ENCODE measurements around the gene GAB2.
"Not testable (repeated sequence)": the region's sequence is repeated elsewhere in the genome, so short reads cannot be mapped to it uniquely, and the experiment has no call there.

GAB2 gene

DNA sequence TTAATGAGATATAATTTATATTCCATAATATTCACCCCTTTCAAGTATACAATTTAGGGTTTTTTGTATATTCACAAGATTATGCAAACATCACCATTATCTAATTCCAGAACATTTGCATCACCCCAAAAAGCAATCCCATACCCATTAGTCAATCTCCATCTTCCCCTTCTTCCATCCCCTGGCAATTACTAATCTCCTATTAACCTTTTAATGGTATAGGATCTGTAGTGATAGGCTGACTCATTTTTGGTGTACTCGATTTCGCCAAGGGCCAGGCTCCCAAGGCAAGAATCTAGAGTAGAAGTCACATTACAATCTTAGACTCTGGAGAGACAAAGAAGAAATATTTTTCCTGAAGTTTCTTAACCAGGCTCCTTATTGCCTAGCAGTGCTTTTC, 113.4 kb downstream of the GAB2 start:
- no peak for DNase-seq (ENCODE audit: low read depth)
- in situ Hi-C loops (cut with HindIII; ENCODE audit: low sequenced_read_pairs) = no loop called here
- no peak for TF ChIP-seq CTCF (IDR thresholded peaks at IDR 0.05; ENCODE audit: low read depth, low read length, missing control alignments)
- no peak overlapping the region for H3K4me3 ChIP-seq (ENCODE audit: low read depth, low read length)

GRCh38 chr11:78300108-78300839, 117.3 kb downstream of the GAB2 start:
- DNase-seq (ENCODE audit: low read depth) = no peak
- H3K4me3 ChIP-seq (ENCODE audit: low read depth, low read length) = no peak overlapping the region
- no peak for TF ChIP-seq CTCF (IDR thresholded peaks at IDR 0.05; ENCODE audit: low read depth, low read length, missing control alignments)
- in situ Hi-C loops (cut with HindIII; ENCODE audit: low sequenced_read_pairs) = no loop called here

DNA sequence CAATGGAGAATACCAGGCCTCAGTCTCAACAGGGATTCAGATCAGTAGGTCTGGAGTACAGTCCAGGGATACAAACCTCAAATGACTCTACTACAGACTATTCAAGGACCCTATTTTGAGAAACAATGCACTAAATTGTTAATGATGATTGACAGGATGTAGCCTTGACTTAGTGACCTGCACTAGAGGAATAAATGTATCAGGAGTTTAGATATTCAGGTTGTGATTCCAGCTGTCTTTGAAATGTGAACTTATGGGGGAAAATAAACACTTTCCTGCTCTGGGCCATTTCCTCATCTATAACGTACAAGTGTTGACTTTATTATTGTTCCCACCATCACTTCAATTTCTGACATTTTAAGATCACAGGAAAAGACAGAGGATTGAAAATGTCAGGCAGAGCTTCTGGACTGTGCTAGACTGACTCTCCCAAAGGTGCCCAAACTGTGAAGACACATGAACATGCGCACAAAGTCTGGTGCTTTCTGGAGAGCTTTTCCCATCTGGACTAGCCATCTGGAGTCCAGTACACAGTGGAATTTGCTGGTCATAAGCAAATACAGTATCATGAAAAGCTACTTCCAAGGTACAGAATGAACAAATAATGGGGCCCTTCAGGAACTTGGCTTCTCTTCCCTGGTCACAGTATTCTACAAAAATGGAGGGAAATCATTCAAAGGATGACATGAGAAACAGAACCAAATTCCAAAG, 118.5 kb downstream of the GAB2 start:
- no peak overlapping the region for H3K4me3 ChIP-seq (ENCODE audit: low read depth, low read length)

DNA sequence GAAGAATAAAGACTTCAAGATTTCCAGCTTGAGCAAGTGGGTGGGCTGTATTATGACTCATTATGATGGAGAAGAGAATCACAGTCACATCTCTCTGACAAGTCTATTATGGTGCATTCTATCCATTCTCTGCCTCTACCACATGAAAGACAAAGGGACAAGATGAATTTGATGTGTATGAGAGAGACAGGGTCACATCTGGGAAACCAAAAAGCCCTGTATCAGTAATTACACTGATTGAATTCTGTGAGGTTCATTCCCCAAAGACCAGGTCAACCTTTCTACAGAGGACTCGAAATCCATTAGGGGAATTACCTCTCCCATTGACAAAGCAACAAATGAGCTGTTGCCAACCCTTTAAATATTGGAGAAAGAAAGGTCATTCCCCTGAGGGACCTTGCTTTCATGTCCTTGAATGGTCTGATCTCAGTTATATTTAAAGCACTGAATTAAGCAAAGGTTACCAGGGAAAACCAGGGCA, 119.3 kb downstream of the GAB2 start:
- no peak for TF ChIP-seq CTCF (IDR thresholded peaks at IDR 0.05; ENCODE audit: low read depth, low read length, missing control alignments)
- no peak overlapping the region for H3K4me3 ChIP-seq (ENCODE audit: low read depth, low read length)
- in situ Hi-C loops (cut with HindIII; ENCODE audit: low sequenced_read_pairs) = no loop called here
- no peak for DNase-seq (ENCODE audit: low read depth)

More for the DNA sequence above, 118.5 kb downstream of the GAB2 start:
- no peak for DNase-seq (ENCODE audit: low read depth)
- no peak for TF ChIP-seq CTCF (IDR thresholded peaks at IDR 0.05; ENCODE audit: low read depth, low read length, missing control alignments)
- in situ Hi-C loops (cut with HindIII; ENCODE audit: low sequenced_read_pairs) = no loop called here

- TF ChIP-seq CTCF (IDR thresholded peaks at IDR 0.05; ENCODE audit: low read depth, low read length, missing control alignments) = no peak
- H3K4me3 ChIP-seq (ENCODE audit: low read depth, low read length) = no peak overlapping the region
- no peak for DNase-seq (ENCODE audit: low read depth)
- in situ Hi-C loops (cut with HindIII; ENCODE audit: low sequenced_read_pairs) = no loop called here
Measured at GRCh38 chr11:78295991-78296930, 121.4 kb downstream of the GAB2 start.

DNA sequence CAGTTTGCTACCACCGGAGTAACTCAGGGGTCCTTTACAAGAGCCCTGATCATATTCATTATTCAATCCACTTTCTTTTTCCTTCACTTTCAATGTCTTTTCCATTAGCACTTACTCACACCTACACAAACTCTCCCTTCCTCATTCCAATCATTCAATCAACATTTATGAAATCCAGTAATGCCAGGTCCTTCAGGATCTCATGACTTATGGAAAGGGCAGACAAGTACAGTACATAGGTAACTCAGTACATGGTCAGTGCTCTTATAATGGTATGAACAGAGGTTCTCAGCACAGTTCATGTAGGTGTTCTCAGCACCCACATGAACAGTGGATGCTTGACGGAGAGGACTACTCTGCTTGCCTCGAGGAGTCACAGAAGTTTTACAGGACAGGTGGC, 122.3 kb downstream of the GAB2 start:
- in situ Hi-C loops (cut with HindIII; ENCODE audit: low sequenced_read_pairs) = no loop called here
- DNase-seq (ENCODE audit: low read depth) = no peak
- H3K4me3 ChIP-seq (ENCODE audit: low read depth, low read length) = no peak overlapping the region
- no peak for TF ChIP-seq CTCF (IDR thresholded peaks at IDR 0.05; ENCODE audit: low read depth, low read length, missing control alignments)

- in situ Hi-C loops (cut with HindIII; ENCODE audit: low sequenced_read_pairs); DNase-seq (ENCODE audit: low read depth); H3K4me3 ChIP-seq (ENCODE audit: low read depth, low read length): not testable (repeated sequence)
Measured at GRCh38 chr11:78294100-78294499, 123.5 kb downstream of the GAB2 start.

Measured in astrocyte of the cerebellum (primary cell).